ENCODE data around the gene C1orf185. TPM values are rescaled to one million over a fixed set of nuclear protein-coding genes. Genes with fewer than 3 reads are reported as not detected.
"Not testable (repeated sequence)": the region's sequence is repeated elsewhere in the genome, so short reads cannot be mapped to it uniquely, and the experiment has no call there.

C1orf185 gene
- total and polyA plus RNA-seq, 4 experiments from 2014 or later, result not detected

GRCh38 chr1:51158263-51158662 is 56.2 kb downstream of the C1orf185 start:
- no peak overlapping the region for H3K27ac Mint-ChIP-seq
- Histone ChIP-seq H3K27ac (ENCODE audit: low read depth, low read length) (no peak overlapping the region), H3K9me3 (ENCODE audit: control insufficient read depth in 1 of 2, low read length in 2 of 2) (peaks cover 0 to 6% of the 10 kb centered on the region in 2 donors), H3K36me3 (ENCODE audit: insufficient read depth, low read length) (no peaks in the 10 kb centered on the region), H3K27me3 (ENCODE audit: insufficient read depth, low read length) (no peaks in the 10 kb centered on the region), H3K4me1 (ENCODE audit: insufficient read depth, low read length) (no peaks in the 10 kb centered on the region), H3K4me3 (ENCODE audit: low read length in 2 of 2) (no peak overlapping the region)
- CTCF ChIA-PET (ENCODE audit: partially characterized antibody), result interaction anchor here (1.1 to 1.3 kb wide), 2 partner anchors 30 to 33 kb away, joined by 3 read pairs; no protein-coding TSS in a partner anchor
- intact Hi-C loops (cut with micrococcal nuclease), result no loop called here
- H3K4me1 Mint-ChIP-seq, result peaks cover 0 to 2% (median under 1%) of the 10 kb centered on the region in 4 donors
- peaks cover 5 to 24% (median 17%) of the 10 kb centered on the region in 8 donors for H3K9me3 Mint-ChIP-seq
- no peak for DNase-seq
- POLR2A ChIA-PET (ENCODE audit: partially characterized antibody), result no interaction called here
- H3K27me3 Mint-ChIP-seq, result peaks cover 7 to 12% of the 10 kb centered on the region in 2 donors
- H3K36me3 Mint-ChIP-seq, result peaks cover 4% of the 10 kb centered on the region in 2 donors
- H3K4me3 Mint-ChIP-seq, result no peak overlapping the region

GRCh38 chr1:51162560-51162959 is 60.5 kb downstream of the C1orf185 start:
- H3K9me3 Mint-ChIP-seq; H3K9me3 ChIP-seq (ENCODE audit: control insufficient read depth in 1 of 2, low read length in 2 of 2); DNase-seq; H3K27ac ChIP-seq (ENCODE audit: low read depth, low read length); H3K27ac Mint-ChIP-seq; H3K4me1 Mint-ChIP-seq; intact Hi-C loops (cut with micrococcal nuclease); H3K36me3 Mint-ChIP-seq; H3K4me3 Mint-ChIP-seq; H3K27me3 ChIP-seq (ENCODE audit: insufficient read depth, low read length); H3K27me3 Mint-ChIP-seq; H3K36me3 ChIP-seq (ENCODE audit: insufficient read depth, low read length); H3K4me1 ChIP-seq (ENCODE audit: insufficient read depth, low read length); POLR2A ChIA-PET (ENCODE audit: partially characterized antibody); H3K4me3 ChIP-seq (ENCODE audit: low read length in 2 of 2): not testable (repeated sequence)
- CTCF ChIA-PET (ENCODE audit: partially characterized antibody), result interaction anchor here (1.4 kb wide), 1 partner anchor 26 kb away, joined by 3 read pairs; no protein-coding TSS in a partner anchor

GRCh38 chr1:51165540-51165939 is 63.5 kb downstream of the C1orf185 start:
- Mint-ChIP-seq H3K4me3 (no peak overlapping the region), H3K36me3 (no peaks in the 10 kb centered on the region), H3K27me3 (no peaks in the 10 kb centered on the region), H3K4me1 (peaks cover 4 to 12% (median 9%) of the 10 kb centered on the region in 4 donors), H3K27ac (no peak overlapping the region), H3K9me3 (no peaks in the 10 kb centered on the region)
- no peak overlapping the region for H3K27ac ChIP-seq (ENCODE audit: low read depth, low read length)
- no peaks in the 10 kb centered on the region for H3K9me3 ChIP-seq (ENCODE audit: control insufficient read depth in 1 of 2, low read length in 2 of 2)
- CTCF ChIA-PET (ENCODE audit: partially characterized antibody), result no interaction called here
- H3K27me3 ChIP-seq (ENCODE audit: insufficient read depth, low read length), result no peaks in the 10 kb centered on the region
- no peak overlapping the region for H3K4me3 ChIP-seq (ENCODE audit: low read length in 2 of 2)
- intact Hi-C loops (cut with micrococcal nuclease), result no loop called here
- POLR2A ChIA-PET (ENCODE audit: partially characterized antibody), result no interaction called here
- H3K4me1 ChIP-seq (ENCODE audit: insufficient read depth, low read length), result no peaks in the 10 kb centered on the region
- no peak for DNase-seq
- no peaks in the 10 kb centered on the region for H3K36me3 ChIP-seq (ENCODE audit: insufficient read depth, low read length)

- no peaks in the 10 kb centered on the region for H3K9me3 ChIP-seq (ENCODE audit: control insufficient read depth in 1 of 2, low read length in 2 of 2)
- POLR2A ChIA-PET (ENCODE audit: partially characterized antibody), result no interaction called here
- CTCF ChIA-PET (ENCODE audit: partially characterized antibody), result interaction anchor here (2.3 to 4.4 kb wide), 2 partner anchors 21 to 23 kb away, joined by 8 to 18 read pairs; no protein-coding TSS in a partner anchor
- H3K4me1 ChIP-seq (ENCODE audit: insufficient read depth, low read length), result no peaks in the 10 kb centered on the region
- intact Hi-C loops (cut with micrococcal nuclease), result no loop called here
- H3K36me3 Mint-ChIP-seq, result no peaks in the 10 kb centered on the region
- H3K36me3 ChIP-seq (ENCODE audit: insufficient read depth, low read length), result no peaks in the 10 kb centered on the region
- no peak for DNase-seq
- H3K4me3 ChIP-seq (ENCODE audit: low read length in 2 of 2), result no peak overlapping the region
- peak overlapping the region in 1 of 8 donors; percentile 17 for H3K4me3 Mint-ChIP-seq
- no peak overlapping the region for H3K27ac ChIP-seq (ENCODE audit: low read depth, low read length)
- peaks cover 0 to 3% (median 0%) of the 10 kb centered on the region in 8 donors for H3K9me3 Mint-ChIP-seq
- no peaks in the 10 kb centered on the region for H3K27me3 ChIP-seq (ENCODE audit: insufficient read depth, low read length)
- no peak overlapping the region for H3K27ac Mint-ChIP-seq
- H3K4me1 Mint-ChIP-seq, result peaks cover 7 to 13% (median 12%) of the 10 kb centered on the region in 4 donors
- peaks cover 0 to 8% of the 10 kb centered on the region in 2 donors for H3K27me3 Mint-ChIP-seq
Measured at GRCh38 chr1:51168266-51168845, 66.3 kb downstream of the C1orf185 start.

- Mint-ChIP-seq H3K27me3 (peaks cover 0 to 9% of the 10 kb centered on the region in 2 donors), H3K4me1 (peaks cover 7 to 16% (median 12%) of the 10 kb centered on the region in 4 donors), H3K9me3 (peaks cover 0 to 3% (median 0%) of the 10 kb centered on the region in 8 donors), H3K27ac (no peak overlapping the region), H3K36me3 (no peaks in the 10 kb centered on the region), H3K4me3 (no peak overlapping the region)
- POLR2A ChIA-PET (ENCODE audit: partially characterized antibody), result no interaction called here
- Histone ChIP-seq H3K36me3 (ENCODE audit: insufficient read depth, low read length) (no peaks in the 10 kb centered on the region), H3K27ac (ENCODE audit: low read depth, low read length) (no peak overlapping the region), H3K4me3 (ENCODE audit: low read length in 2 of 2) (no peak overlapping the region), H3K9me3 (ENCODE audit: control insufficient read depth in 1 of 2, low read length in 2 of 2) (no peaks in the 10 kb centered on the region), H3K27me3 (ENCODE audit: insufficient read depth, low read length) (no peaks in the 10 kb centered on the region), H3K4me1 (ENCODE audit: insufficient read depth, low read length) (no peaks in the 10 kb centered on the region)
- intact Hi-C loops (cut with micrococcal nuclease), result no loop called here
- DNase-seq, result no peak
- CTCF ChIA-PET (ENCODE audit: partially characterized antibody), result interaction anchor here (0.7 to 4.4 kb wide), 3 partner anchors 22 to 446 kb away, joined by 3 to 18 read pairs (median 4); no protein-coding TSS in a partner anchor
Measured at GRCh38 chr1:51168936-51169335, 66.9 kb downstream of the C1orf185 start.

GRCh38 chr1:51170342-51170741 is 68.3 kb downstream of the C1orf185 start:
- no peak for DNase-seq
- Mint-ChIP-seq H3K9me3 (peaks cover 0 to 3% (median 0%) of the 10 kb centered on the region in 8 donors), H3K27ac (no peak overlapping the region), H3K4me3 (no peak overlapping the region), H3K4me1 (peaks cover 8 to 16% (median 13%) of the 10 kb centered on the region in 4 donors), H3K36me3 (no peaks in the 10 kb centered on the region), H3K27me3 (peaks cover 5 to 15% of the 10 kb centered on the region in 2 donors)
- no peaks in the 10 kb centered on the region for H3K36me3 ChIP-seq (ENCODE audit: insufficient read depth, low read length)
- no peaks in the 10 kb centered on the region for H3K4me1 ChIP-seq (ENCODE audit: insufficient read depth, low read length)
- H3K4me3 ChIP-seq (ENCODE audit: low read length in 2 of 2), result no peak overlapping the region
- H3K27me3 ChIP-seq (ENCODE audit: insufficient read depth, low read length), result no peaks in the 10 kb centered on the region
- ChIA-PET CTCF (ENCODE audit: partially characterized antibody) (interaction anchor here (1.0 kb wide), 1 partner anchor 297 kb away, joined by 3 read pairs; no protein-coding TSS in a partner anchor), POLR2A (ENCODE audit: partially characterized antibody) (no interaction called here)
- no peaks in the 10 kb centered on the region for H3K9me3 ChIP-seq (ENCODE audit: control insufficient read depth in 1 of 2, low read length in 2 of 2)
- no peak overlapping the region for H3K27ac ChIP-seq (ENCODE audit: low read depth, low read length)
- intact Hi-C loops (cut with micrococcal nuclease), result no loop called here

GRCh38 chr1:51172811-51173210 is 70.8 kb downstream of the C1orf185 start:
- no peaks in the 10 kb centered on the region for H3K4me1 ChIP-seq (ENCODE audit: insufficient read depth, low read length)
- H3K4me1 Mint-ChIP-seq, result peaks cover 8 to 15% (median 12%) of the 10 kb centered on the region in 4 donors
- no peaks in the 10 kb centered on the region for H3K9me3 ChIP-seq (ENCODE audit: control insufficient read depth in 1 of 2, low read length in 2 of 2)
- H3K27ac Mint-ChIP-seq, result no peak overlapping the region
- no peak overlapping the region for H3K27ac ChIP-seq (ENCODE audit: low read depth, low read length)
- ChIA-PET POLR2A (ENCODE audit: partially characterized antibody) (no interaction called here), CTCF (ENCODE audit: partially characterized antibody) (no interaction called here)
- peak overlapping the region in 2 of 8 donors; percentile 10 to 17 for H3K4me3 Mint-ChIP-seq
- H3K27me3 Mint-ChIP-seq, result peaks cover 14 to 25% of the 10 kb centered on the region in 2 donors
- H3K4me3 ChIP-seq (ENCODE audit: low read length in 2 of 2), result no peak overlapping the region
- no peaks in the 10 kb centered on the region for H3K27me3 ChIP-seq (ENCODE audit: insufficient read depth, low read length)
- H3K36me3 ChIP-seq (ENCODE audit: insufficient read depth, low read length), result no peaks in the 10 kb centered on the region
- DNase-seq, result no peak
- H3K36me3 Mint-ChIP-seq, result no peaks in the 10 kb centered on the region
- intact Hi-C loops (cut with micrococcal nuclease), result no loop called here
- H3K9me3 Mint-ChIP-seq, result peaks cover 0 to 3% (median 0%) of the 10 kb centered on the region in 8 donors

All from CD4-positive, alpha-beta memory T cell (primary cell).